Hepatocyte (in vitro differentiated cells): ENCODE measurements around the gene TBC1D17. TPM values are rescaled to one million over a fixed set of nuclear protein-coding genes. Genes with fewer than 3 reads are reported as not detected.

Experiments used
- DNase-seq: peaks from one replicate; pipeline ENCODE4 v3.0.0-alpha.2; 2016; ENCODE audit warnings: low spot score
- H2AFZ ChIP-seq: fragments of 200-600 bp; sonication (generic); 2 replicates; pipeline ENCODE4 v1.6.0; 2016; ENCODE audit warnings: antibody characterized with exemption, mild to moderate bottlenecking
- H3K27ac ChIP-seq: fragments of 200-600 bp; sonication (generic); 2 replicates; pipeline ENCODE4 v1.5.1; 2016; ENCODE audit warnings: mild to moderate bottlenecking
- H3K27me3 ChIP-seq: fragments of 200-600 bp; sonication (generic); 2 replicates; pipeline ENCODE4 v1.6.1; 2016
- H3K36me3 ChIP-seq: fragments of 200-600 bp; sonication (generic); replicated peaks from 2 replicates; pipeline ENCODE4 v1.5.1; 2016; ENCODE audit warnings: low read depth; ENCODE audit not compliant: insufficient read depth
- H3K4me1 ChIP-seq: fragments of 200-600 bp; sonication (generic); 2 replicates; pipeline ENCODE4 v1.5.1; 2016; ENCODE audit warnings: mild to moderate bottlenecking, moderate library complexity; ENCODE audit not compliant: insufficient read depth
- H3K4me2 ChIP-seq: fragments of 200-600 bp; sonication (generic); 2 replicates; pipeline ENCODE4 v1.6.0; 2016
- H3K4me3 ChIP-seq: fragments of 200-600 bp; sonication (generic); 2 replicates; pipeline ENCODE4 v1.5.1; 2016; ENCODE audit warnings: mild to moderate bottlenecking
- H3K79me2 ChIP-seq: fragments of 200-600 bp; sonication (generic); 2 replicates; pipeline ENCODE4 v1.6.0; 2017; ENCODE audit warnings: mild to moderate bottlenecking
- H3K9me2 ChIP-seq: fragments of 200-600 bp; sonication (generic); replicated peaks from 2 replicates; pipeline ENCODE4 v1.6.0; 2017; ENCODE audit warnings: mild to moderate bottlenecking; ENCODE audit not compliant: insufficient read depth
- H3K9me3 ChIP-seq: fragments of 200-600 bp; sonication (generic); 2 replicates; pipeline ENCODE4 v1.5.1; 2016; ENCODE audit warnings: low read depth, mild to moderate bottlenecking
- H4K20me1 ChIP-seq: fragments of 200-600 bp; sonication (generic); 2 replicates; pipeline ENCODE4 v1.6.0; 2016; ENCODE audit warnings: mild to moderate bottlenecking; ENCODE audit not compliant: insufficient read depth, poor library complexity, severe bottlenecking
- EZH2 ChIP-seq: fragments of 200-600 bp; sonication (generic); IDR thresholded peaks from 2 replicates; pipeline ENCODE4 v1.6.1; 2016; ENCODE audit warnings: antibody characterized with exemption, mild to moderate bottlenecking, borderline replicate concordance
- EZH2phosphoT487 ChIP-seq: fragments of 200-600 bp; sonication (generic); IDR thresholded peaks from one replicate; pipeline ENCODE4 v1.6.1; 2018; ENCODE audit warnings: antibody characterized with exemption, mild to moderate bottlenecking, low read depth, moderate library complexity; ENCODE audit not compliant: unreplicated experiment, severe bottlenecking
- WGBS: methylation state at CpG from one replicate; pipeline ENCODE4 v1.1.6; 2016; ENCODE audit warnings: low lambda C conversion rate; ENCODE audit errors: missing lambda C conversion rate; 5-methylcytosine and 5-hydroxymethylcytosine counted together
- polyA plus RNA-seq: library from polyadenylated mRNA; unstranded; fragments of >200 nt; fragmentation: Nextera tagmentation; extraction: Ambion mirVana; gene quantifications from 2 replicates; pipeline ENCODE4 v1.2.1, GENCODE V29; 2016
- total RNA-seq: library from RNA; depleted of rRNA; stranded (reverse); fragments of >200 nt; gene quantifications from 2 replicates; pipeline ENCODE4 v1.2.3, GENCODE V29; 2014
- TF ChIP-seq, protein P1 (sequence below): fragments of 200-600 bp; sonication (generic); IDR thresholded peaks from 2 replicates; pipeline ENCODE4 v1.5.1; 2016; ENCODE audit warnings: antibody characterized with exemption, mild to moderate bottlenecking; ENCODE audit not compliant: poor library complexity

TBC1D17 gene
- total and polyA plus RNA-seq, 2 experiments from 2014 or later, result 10.7 to 55.1 TPM

- H3K9me3 ChIP-seq, result no peaks in the 10 kb centered on the region
- 95% methylated on average over 17 of the region's 17 CpGs for WGBS
- H3K79me2 ChIP-seq, result no peaks in the 10 kb centered on the region
- no peaks in the 10 kb centered on the region for H3K4me1 ChIP-seq
- no peak overlapping the region for H3K27ac ChIP-seq
- H3K4me2 ChIP-seq, result no peak overlapping the region
- no peaks in the 10 kb centered on the region for H3K9me2 ChIP-seq
- no peaks in the 10 kb centered on the region for H4K20me1 ChIP-seq
- H3K27me3 ChIP-seq, result no peaks in the 10 kb centered on the region
- no peaks in the 10 kb centered on the region for H3K36me3 ChIP-seq
- no peak overlapping the region for H3K4me3 ChIP-seq
- H2AFZ ChIP-seq, result no peak overlapping the region
- DNase-seq, result no peak
- TF ChIP-seq, protein P1, sequence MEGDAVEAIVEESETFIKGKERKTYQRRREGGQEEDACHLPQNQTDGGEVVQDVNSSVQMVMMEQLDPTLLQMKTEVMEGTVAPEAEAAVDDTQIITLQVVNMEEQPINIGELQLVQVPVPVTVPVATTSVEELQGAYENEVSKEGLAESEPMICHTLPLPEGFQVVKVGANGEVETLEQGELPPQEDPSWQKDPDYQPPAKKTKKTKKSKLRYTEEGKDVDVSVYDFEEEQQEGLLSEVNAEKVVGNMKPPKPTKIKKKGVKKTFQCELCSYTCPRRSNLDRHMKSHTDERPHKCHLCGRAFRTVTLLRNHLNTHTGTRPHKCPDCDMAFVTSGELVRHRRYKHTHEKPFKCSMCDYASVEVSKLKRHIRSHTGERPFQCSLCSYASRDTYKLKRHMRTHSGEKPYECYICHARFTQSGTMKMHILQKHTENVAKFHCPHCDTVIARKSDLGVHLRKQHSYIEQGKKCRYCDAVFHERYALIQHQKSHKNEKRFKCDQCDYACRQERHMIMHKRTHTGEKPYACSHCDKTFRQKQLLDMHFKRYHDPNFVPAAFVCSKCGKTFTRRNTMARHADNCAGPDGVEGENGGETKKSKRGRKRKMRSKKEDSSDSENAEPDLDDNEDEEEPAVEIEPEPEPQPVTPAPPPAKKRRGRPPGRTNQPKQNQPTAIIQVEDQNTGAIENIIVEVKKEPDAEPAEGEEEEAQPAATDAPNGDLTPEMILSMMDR, result no peak
- TF ChIP-seq EZH2 (no peak), EZH2phosphoT487 (no peak)
Measured at GRCh38 chr19:49840736-49841249, 36.7 kb upstream of the TBC1D17 start.

GRCh38 chr19:49843265-49843664 lies 34.2 kb upstream of the TBC1D17 start:
- no peaks in the 10 kb centered on the region for H3K79me2 ChIP-seq
- no peak overlapping the region for H3K27ac ChIP-seq
- H3K9me3 ChIP-seq, result no peaks in the 10 kb centered on the region
- H3K36me3 ChIP-seq, result no peaks in the 10 kb centered on the region
- no peak for DNase-seq
- no peak for TF ChIP-seq EZH2phosphoT487
- no peak for TF ChIP-seq EZH2
- TF ChIP-seq, protein P1, result no peak
- no peak overlapping the region for H2AFZ ChIP-seq
- no peaks in the 10 kb centered on the region for H3K9me2 ChIP-seq
- no peak overlapping the region for H3K4me3 ChIP-seq
- no peak overlapping the region for H3K4me2 ChIP-seq
- H4K20me1 ChIP-seq, result no peaks in the 10 kb centered on the region
- 100% methylated on average over 3 of the region's 3 CpGs for WGBS
- H3K27me3 ChIP-seq, result no peaks in the 10 kb centered on the region
- no peaks in the 10 kb centered on the region for H3K4me1 ChIP-seq

GRCh38 chr19:49844138-49845095 lies 33.1 kb upstream of the TBC1D17 start:
- no peak overlapping the region for H3K4me2 ChIP-seq
- no peak overlapping the region for H3K4me3 ChIP-seq
- peaks cover 9% of the 10 kb centered on the region for H3K79me2 ChIP-seq
- no peaks in the 10 kb centered on the region for H3K27me3 ChIP-seq
- H3K9me2 ChIP-seq, result no peaks in the 10 kb centered on the region
- no peaks in the 10 kb centered on the region for H3K9me3 ChIP-seq
- H3K36me3 ChIP-seq, result no peaks in the 10 kb centered on the region
- H2AFZ ChIP-seq, result no peak overlapping the region
- no peaks in the 10 kb centered on the region for H4K20me1 ChIP-seq
- 89% methylated on average over 18 of the region's 18 CpGs for WGBS
- no peaks in the 10 kb centered on the region for H3K4me1 ChIP-seq
- DNase-seq, result no peak
- no peak overlapping the region for H3K27ac ChIP-seq
- TF ChIP-seq, protein P1, result no peak
- TF ChIP-seq EZH2phosphoT487 (no peak), EZH2 (no peak)
